ENCODE measurements around the gene AURKB.

The AURKB gene

GRCh38 chr17:8235676-8236075 is 25.3 kb upstream of the AURKB start:
- H3K9me3 Mint-ChIP-seq, result no peaks in the 10 kb centered on the region
- H3K4me3 Mint-ChIP-seq, result no peak overlapping the region
- no peak for DNase-seq
- no peaks in the 10 kb centered on the region for H3K27me3 Mint-ChIP-seq
- H3K4me1 Mint-ChIP-seq (ENCODE audit: low read depth), result peaks cover 15% of the 10 kb centered on the region
- H3K36me3 Mint-ChIP-seq (ENCODE audit: low read depth), result peaks cover 97% of the 10 kb centered on the region
- peak overlapping the region; percentile 50 for H3K27ac Mint-ChIP-seq

- DNase-seq, result no peak
- peaks cover 99% of the 10 kb centered on the region for H3K36me3 Mint-ChIP-seq (ENCODE audit: low read depth)
- H3K4me3 Mint-ChIP-seq, result no peak overlapping the region
These were observed 24.2 kb upstream of the AURKB start for GRCh38 chr17:8234361-8235270.

GRCh38 chr17:8231701-8232100 is 21.3 kb upstream of the AURKB start:
- no peak for DNase-seq
- Mint-ChIP-seq H3K4me3 (no peak overlapping the region), H3K9me3 (no peaks in the 10 kb centered on the region), H3K4me1 (ENCODE audit: low read depth) (peaks cover 10% of the 10 kb centered on the region), H3K27ac (no peak overlapping the region), H3K36me3 (ENCODE audit: low read depth) (peaks cover 99% of the 10 kb centered on the region), H3K27me3 (no peaks in the 10 kb centered on the region)

More at GRCh38 chr17:8234361-8235270, 24.2 kb upstream of the AURKB start:
- no peaks in the 10 kb centered on the region for H3K9me3 Mint-ChIP-seq
- H3K4me1 Mint-ChIP-seq (ENCODE audit: low read depth), result peaks cover 12% of the 10 kb centered on the region
- peak overlapping the region; percentile 23 for H3K27ac Mint-ChIP-seq
- no peaks in the 10 kb centered on the region for H3K27me3 Mint-ChIP-seq

- Mint-ChIP-seq H3K27ac (peak overlapping the region; percentile 94), H3K4me3 (peak overlapping the region; percentile 69), H3K9me3 (no peaks in the 10 kb centered on the region), H3K4me1 (ENCODE audit: low read depth) (peaks cover 47% of the 10 kb centered on the region), H3K27me3 (no peaks in the 10 kb centered on the region), H3K36me3 (ENCODE audit: low read depth) (peaks cover 67% of the 10 kb centered on the region)
- no peak for DNase-seq
These were observed 16.8 kb upstream of the AURKB start for GRCh38 chr17:8227238-8227581.

- peak overlapping the region; percentile 94 for H3K27ac Mint-ChIP-seq
- H3K9me3 Mint-ChIP-seq, result no peaks in the 10 kb centered on the region
- peak; percentile 79 for DNase-seq
- H3K4me3 Mint-ChIP-seq, result peak overlapping the region; percentile 69
- H3K4me1 Mint-ChIP-seq (ENCODE audit: low read depth), result peaks cover 52% of the 10 kb centered on the region
- H3K36me3 Mint-ChIP-seq (ENCODE audit: low read depth), result peaks cover 62% of the 10 kb centered on the region
- H3K27me3 Mint-ChIP-seq, result no peaks in the 10 kb centered on the region
These were observed 16.3 kb upstream of the AURKB start for GRCh38 chr17:8226536-8227237.

GRCh38 chr17:8225813-8226535 is 15.6 kb upstream of the AURKB start:
- H3K4me3 Mint-ChIP-seq, result peak overlapping the region; percentile 69
- H3K27ac Mint-ChIP-seq, result peak overlapping the region; percentile 94
- DNase-seq, result peak; percentile 80
- H3K36me3 Mint-ChIP-seq (ENCODE audit: low read depth), result peaks cover 58% of the 10 kb centered on the region
- H3K9me3 Mint-ChIP-seq, result no peaks in the 10 kb centered on the region
- peaks cover 58% of the 10 kb centered on the region for H3K4me1 Mint-ChIP-seq (ENCODE audit: low read depth)
- H3K27me3 Mint-ChIP-seq, result no peaks in the 10 kb centered on the region

GRCh38 chr17:8224891-8225812 is 14.8 kb upstream of the AURKB start:
- Mint-ChIP-seq H3K36me3 (ENCODE audit: low read depth) (peaks cover 52% of the 10 kb centered on the region), H3K9me3 (no peaks in the 10 kb centered on the region), H3K27ac (peak overlapping the region; percentile 86), H3K4me1 (ENCODE audit: low read depth) (peaks cover 62% of the 10 kb centered on the region), H3K4me3 (peak overlapping the region; percentile 48), H3K27me3 (no peaks in the 10 kb centered on the region)
- no peak for DNase-seq

- Mint-ChIP-seq H3K36me3 (ENCODE audit: low read depth) (peaks cover 36% of the 10 kb centered on the region), H3K27me3 (no peaks in the 10 kb centered on the region)
These were observed 13.2 kb upstream of the AURKB start for GRCh38 chr17:8223356-8224126.

GRCh38 chr17:8222630-8223355 is 12.4 kb upstream of the AURKB start:
- Mint-ChIP-seq H3K36me3 (ENCODE audit: low read depth) (peaks cover 28% of the 10 kb centered on the region), H3K27me3 (no peaks in the 10 kb centered on the region), H3K4me3 (peak overlapping the region; percentile 95), H3K27ac (peak overlapping the region; percentile 99), H3K9me3 (no peaks in the 10 kb centered on the region), H3K4me1 (ENCODE audit: low read depth) (peaks cover 65% of the 10 kb centered on the region)
- DNase-seq, result peak; percentile 97

More at GRCh38 chr17:8223356-8224126, 13.2 kb upstream of the AURKB start:
- Mint-ChIP-seq H3K27ac (peak overlapping the region; percentile 99), H3K4me3 (peak overlapping the region; percentile 95), H3K9me3 (no peaks in the 10 kb centered on the region), H3K4me1 (ENCODE audit: low read depth) (peaks cover 66% of the 10 kb centered on the region)
- peak; percentile 77 for DNase-seq

- Mint-ChIP-seq H3K27me3 (no peaks in the 10 kb centered on the region), H3K4me1 (ENCODE audit: low read depth) (peaks cover 61% of the 10 kb centered on the region), H3K27ac (peak overlapping the region; percentile 99), H3K36me3 (ENCODE audit: low read depth) (peaks cover 23% of the 10 kb centered on the region), H3K4me3 (peak overlapping the region; percentile 95), H3K9me3 (no peaks in the 10 kb centered on the region)
- DNase-seq, result no peak
These were observed 11.9 kb upstream of the AURKB start for GRCh38 chr17:8222380-8222629.

GRCh38 chr17:8221663-8222379 is 11.4 kb upstream of the AURKB start:
- Mint-ChIP-seq H3K36me3 (ENCODE audit: low read depth) (peaks cover 19% of the 10 kb centered on the region), H3K27me3 (no peaks in the 10 kb centered on the region), H3K27ac (peak overlapping the region; percentile 99), H3K4me3 (peak overlapping the region; percentile 95), H3K9me3 (no peaks in the 10 kb centered on the region), H3K4me1 (ENCODE audit: low read depth) (peaks cover 56% of the 10 kb centered on the region)
- peak; percentile 93 for DNase-seq
